NCI-H345 treated with DMSO at 0.1 percent for 48 hours (cell line): Measurements from ENCODE around the gene LRRC74B.
"Not testable (repeated sequence)": the region's sequence is repeated elsewhere in the genome, so short reads cannot be mapped to it uniquely, and the experiment has no call there.

Experiments
- DNase-seq: peaks from one replicate; lab custom pipeline; 2025; ENCODE audit not compliant: unreplicated experiment; lab: John Stamatoyannopoulos, UW

LRRC74B gene

GRCh38 chr22:21054046-21054713 lies 8.4 kb downstream of the LRRC74B start:
- DNase-seq, result no peak

DNA sequence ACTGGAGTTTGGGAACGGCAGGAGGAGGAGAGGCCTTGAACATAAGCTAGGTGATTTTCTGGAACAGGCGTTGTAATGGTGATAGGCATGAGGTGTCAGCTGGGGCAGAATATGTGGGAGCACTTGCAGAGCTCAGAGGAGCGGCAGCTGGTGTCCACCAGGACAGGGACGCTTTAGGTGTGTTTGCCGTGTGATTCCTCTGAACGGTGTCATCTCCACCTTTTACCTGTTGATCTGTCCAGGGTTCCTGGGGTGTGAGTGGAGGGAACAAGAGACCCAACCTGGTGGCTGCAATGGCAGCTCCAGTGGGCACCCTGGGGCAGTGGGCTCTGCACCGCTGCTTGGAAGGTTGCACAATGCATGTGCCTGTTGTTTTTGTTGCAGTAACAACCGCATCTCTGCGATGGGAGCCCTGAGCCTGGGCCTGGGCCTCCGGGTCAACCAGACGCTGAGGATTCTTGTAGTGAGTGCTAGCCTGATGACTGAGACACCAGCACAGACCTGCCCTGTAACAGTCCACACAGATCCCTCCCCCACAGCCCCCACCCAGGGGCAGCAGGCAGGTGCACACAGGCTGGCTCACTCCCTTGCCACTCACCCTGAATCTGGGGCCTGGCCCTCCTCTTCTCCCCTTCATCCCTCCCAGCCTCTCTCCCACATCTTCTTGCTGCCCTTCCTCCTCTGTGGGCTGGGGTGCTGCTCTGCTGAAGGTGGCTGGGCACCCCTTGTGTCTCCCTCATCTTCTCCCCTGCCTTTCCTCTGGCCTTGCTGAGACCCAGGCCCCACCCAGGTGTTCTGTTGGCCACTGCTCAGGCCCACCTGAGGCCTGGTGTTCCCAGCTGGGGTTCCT lies 9.2 kb downstream of the LRRC74B start:
- no peak for DNase-seq

- no peak for DNase-seq
Observed at GRCh38 chr22:21055564-21055834, 9.8 kb downstream of the LRRC74B start.

- DNase-seq, result no peak
Observed at GRCh38 chr22:21055880-21056319, 10.2 kb downstream of the LRRC74B start.

- not testable (repeated sequence) for DNase-seq
Observed at GRCh38 chr22:21060363-21060762, 14.6 kb downstream of the LRRC74B start.

DNA sequence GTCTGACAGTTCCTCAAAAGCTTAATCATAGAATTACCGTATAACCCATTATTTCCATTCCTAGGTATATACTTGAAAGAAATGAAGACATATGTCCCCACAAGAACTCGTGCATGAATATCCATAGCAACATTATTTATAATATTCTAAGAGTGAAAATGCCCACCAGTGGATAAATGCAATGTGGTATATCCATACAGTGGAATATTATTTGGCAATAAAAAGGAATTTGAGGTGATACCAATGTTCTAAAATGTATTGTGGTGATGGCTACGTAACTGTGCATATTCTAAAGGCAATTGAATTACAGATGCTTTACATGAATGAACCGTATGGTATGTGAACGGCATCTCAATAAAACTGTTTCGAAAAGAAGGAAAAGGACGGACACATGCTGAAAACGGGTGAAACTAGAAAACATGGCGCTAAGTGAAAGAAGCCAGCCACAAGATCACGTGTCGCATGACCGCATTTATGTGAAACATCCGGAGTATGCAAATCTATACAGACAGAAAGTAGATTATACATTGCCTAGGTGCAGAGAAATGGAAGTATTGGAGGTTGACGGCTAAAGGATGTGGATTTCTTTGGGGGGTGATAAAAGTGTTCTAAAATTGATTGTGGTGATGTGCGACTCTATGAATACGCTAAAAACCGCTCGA lies 16.0 kb downstream of the LRRC74B start:
- not testable (repeated sequence) for DNase-seq

GRCh38 chr22:21064425-21064824 lies 18.7 kb downstream of the LRRC74B start:
- not testable (repeated sequence) for DNase-seq

- no peak for DNase-seq
Observed at GRCh38 chr22:21064917-21065864, 19.4 kb downstream of the LRRC74B start.

GRCh38 chr22:21067075-21067900 lies 21.5 kb downstream of the LRRC74B start:
- no peak for DNase-seq

DNA sequence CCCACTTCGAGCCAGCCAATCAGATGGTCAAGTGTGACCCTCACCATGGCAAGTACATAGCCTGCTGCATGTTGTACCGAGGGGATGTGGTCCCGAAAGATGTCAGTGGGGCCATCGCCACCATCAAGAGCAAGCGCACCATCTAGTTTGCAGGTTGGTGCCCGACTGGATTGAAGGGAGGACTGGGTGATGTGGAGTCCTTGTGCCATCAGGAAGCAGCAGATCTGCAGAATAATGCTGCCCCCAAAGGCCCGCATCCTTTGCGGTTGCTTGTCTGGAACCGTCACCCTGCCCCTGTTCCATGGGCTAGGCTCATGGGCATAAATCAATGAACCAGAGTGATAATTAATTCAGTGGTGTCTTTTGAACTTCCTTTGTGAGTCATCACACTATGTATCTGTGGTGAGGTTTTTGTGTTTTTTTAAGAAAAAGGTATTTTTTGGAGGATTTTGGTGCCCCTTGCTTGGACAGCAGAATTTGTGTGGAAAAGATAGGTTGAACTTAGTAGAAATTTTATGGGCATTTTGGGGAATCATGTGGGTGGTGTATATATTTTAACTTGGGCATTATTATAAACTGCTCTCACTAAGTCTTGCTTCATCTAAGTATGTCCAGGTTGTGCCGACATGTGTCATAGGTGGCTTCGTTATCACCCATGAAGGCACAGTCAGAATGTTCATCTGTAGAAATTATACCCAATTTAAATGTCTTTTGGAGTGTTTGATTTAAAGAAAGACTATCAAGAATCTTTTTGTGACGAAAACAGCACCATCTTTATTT lies 22.3 kb downstream of the LRRC74B start:
- DNase-seq, result no peak

- no peak for DNase-seq
Observed at GRCh38 chr22:21068681-21069276, 23.0 kb downstream of the LRRC74B start.

- no peak for DNase-seq
Observed at GRCh38 chr22:21069375-21069774, 23.6 kb downstream of the LRRC74B start.

DNA sequence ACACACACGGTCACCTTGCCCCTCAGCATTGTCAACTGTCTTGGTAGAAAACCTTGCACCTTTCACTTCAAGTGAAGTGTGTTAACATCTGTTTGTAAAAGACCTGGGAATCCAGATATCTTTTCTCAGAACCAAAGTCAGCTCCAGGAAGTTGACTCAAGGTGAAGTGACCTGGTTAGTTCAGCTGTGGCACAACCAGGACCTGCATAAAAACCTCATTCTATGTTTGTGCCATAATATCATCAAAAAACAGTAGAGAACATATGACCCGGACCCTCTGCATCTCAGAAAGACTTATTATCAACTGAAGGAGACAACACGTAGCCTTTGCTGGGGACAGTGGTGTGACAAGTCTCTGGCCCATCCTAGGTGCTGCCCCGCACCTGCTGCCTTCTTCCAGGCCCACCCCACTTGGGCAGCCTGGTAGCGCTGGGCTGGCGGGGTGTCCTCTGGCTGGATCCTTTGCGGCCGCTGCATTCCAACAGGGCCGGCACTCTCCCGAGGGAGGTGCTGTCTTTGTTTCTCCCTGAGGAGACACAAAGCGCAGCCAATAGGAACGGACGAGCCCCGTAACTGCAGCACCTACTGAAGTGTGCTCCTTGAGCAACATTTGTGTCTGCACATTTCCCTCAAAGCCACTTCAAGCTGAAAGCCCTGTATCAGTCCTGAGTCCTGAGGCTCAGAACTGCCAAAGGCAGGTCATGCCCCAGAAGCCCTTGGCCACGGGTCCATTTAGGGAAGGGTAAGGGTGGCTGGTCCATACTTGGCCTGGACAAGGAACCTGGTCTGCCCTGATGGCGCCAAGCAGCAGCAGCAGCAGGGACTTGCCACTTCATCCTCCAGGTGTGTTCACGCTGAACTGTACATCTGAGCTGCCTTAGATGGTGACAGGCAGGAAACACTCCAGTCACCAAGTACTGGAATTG lies 25.2 kb downstream of the LRRC74B start:
- DNase-seq, result no peak

GRCh38 chr22:21071796-21072195 lies 26.1 kb downstream of the LRRC74B start:
- not testable (repeated sequence) for DNase-seq

GRCh38 chr22:21073023-21073422 lies 27.3 kb downstream of the LRRC74B start:
- DNase-seq, result no peak

GRCh38 chr22:21073482-21073881 lies 27.7 kb downstream of the LRRC74B start:
- DNase-seq, result no peak

GRCh38 chr22:21074102-21074715 lies 28.5 kb downstream of the LRRC74B start:
- DNase-seq, result no peak
